SJCRH30 (cell line): ENCODE measurements around the gene PARM1. TPM values are rescaled to one million over a fixed set of nuclear protein-coding genes. Genes with fewer than 3 reads are reported as not detected.

ENCODE experiments used
- DNase-seq, 2 experiments: peaks; one replicate each; pipeline ENCODE4 v3.0.0-alpha.2; 2015 to 2020
- H3K27ac ChIP-seq: fragments of 250-450 bp; sonication (Bioruptor Pico); 2 replicates; pipeline ENCODE4 v1.5.1; 2020; ENCODE audit warnings: mild to moderate bottlenecking, moderate library complexity
- H3K27me3 ChIP-seq: fragments of 250-450 bp; sonication (Bioruptor Pico); 2 replicates; pipeline ENCODE4 v1.5.1; 2020; ENCODE audit warnings: mild to moderate bottlenecking, moderate library complexity
- H3K36me3 ChIP-seq: fragments of 250-450 bp; sonication (Bioruptor Pico); 2 replicates; pipeline ENCODE4 v1.5.1; 2020; ENCODE audit warnings: mild to moderate bottlenecking, moderate library complexity
- H3K4me1 ChIP-seq: fragments of 250-450 bp; sonication (Bioruptor Pico); 2 replicates; pipeline ENCODE4 v1.5.1; 2020; ENCODE audit warnings: mild to moderate bottlenecking, moderate library complexity
- H3K4me3 ChIP-seq: fragments of 250-450 bp; sonication (Bioruptor Pico); 2 replicates; pipeline ENCODE4 v1.5.1; 2020; ENCODE audit warnings: mild to moderate bottlenecking, moderate library complexity
- H3K9me3 ChIP-seq: fragments of 250-450 bp; sonication (Bioruptor Pico); replicated peaks from 2 replicates; pipeline ENCODE4 v1.5.1; 2020; ENCODE audit warnings: mild to moderate bottlenecking, moderate library complexity
- total RNA-seq: library from RNA; depleted of rRNA; stranded (reverse); fragments of >200 nt; shearing (Covaris generic); gene quantifications from 2 replicates; pipeline ENCODE4 v1.2.3, GENCODE V29; 2014; rRNA removed

Gene PARM1
- total RNA-seq, 1 experiment from 2014 or later = 128 TPM

GRCh38 chr4:75087416-75087815 lies 154.5 kb downstream of the PARM1 start:
- H3K27me3 ChIP-seq = no peaks in the 10 kb centered on the region
- H3K4me1 ChIP-seq = no peaks in the 10 kb centered on the region
- H3K9me3 ChIP-seq = 0 out of 2 replicates have a peak, but pooled peaks cover 5% of the 10 kb centered on the region
- no peak for DNase-seq
- no peak overlapping the region for H3K27ac ChIP-seq
- no peak overlapping the region for H3K4me3 ChIP-seq
- no peaks in the 10 kb centered on the region for H3K36me3 ChIP-seq

GRCh38 chr4:75087865-75088264 lies 154.9 kb downstream of the PARM1 start:
- no peaks in the 10 kb centered on the region for H3K4me1 ChIP-seq

GRCh38 chr4:75089206-75089605 lies 156.3 kb downstream of the PARM1 start:
- Histone ChIP-seq H3K9me3 (0 out of 2 replicates have a peak, but pooled peaks cover 5% of the 10 kb centered on the region), H3K36me3 (no peaks in the 10 kb centered on the region), H3K4me1 (no peaks in the 10 kb centered on the region), H3K27me3 (no peaks in the 10 kb centered on the region), H3K27ac (no peak overlapping the region), H3K4me3 (no peak overlapping the region)
- no peak for DNase-seq

More at GRCh38 chr4:75087865-75088264, 154.9 kb downstream of the PARM1 start:
- no peak for DNase-seq
- Histone ChIP-seq H3K36me3 (no peaks in the 10 kb centered on the region), H3K27me3 (no peaks in the 10 kb centered on the region), H3K27ac (no peak overlapping the region), H3K4me3 (no peak overlapping the region), H3K9me3 (0 out of 2 replicates have a peak, but pooled peaks cover 5% of the 10 kb centered on the region)

- DNase-seq = no peak
- Histone ChIP-seq H3K9me3 (peaks cover 10% of the 10 kb centered on the region; the same call in 1 of the 2 replicates), H3K4me1 (no peaks in the 10 kb centered on the region), H3K4me3 (no peak overlapping the region), H3K36me3 (no peaks in the 10 kb centered on the region; the same call in 1 of the 2 replicates), H3K27me3 (no peaks in the 10 kb centered on the region), H3K27ac (no peak overlapping the region)
These were observed 166.4 kb downstream of the PARM1 start for GRCh38 chr4:75099321-75099720.

Other genes starting within 250 kb of the PARM1 start
- gene BTC, start 138.6 kb upstream of the PARM1 start, total RNA-seq = 0.26 and 0.30 TPM in 2 replicates